HG02642 (cell line): Measurements from ENCODE around the gene ERBB4.
"Not testable (repeated sequence)": the region's sequence is repeated elsewhere in the genome, so short reads cannot be mapped to it uniquely, and the experiment has no call there.

Source experiments
- ATAC-seq: cut with Tn5 transposase; IDR thresholded peaks from one replicate; pipeline ENCODE4 v1.9.1; 2021; ENCODE audit warnings: mild to moderate bottlenecking; ENCODE audit not compliant: unreplicated experiment, poor library complexity

ERBB4 gene

GRCh38 chr2:211709389-211709788 is 829.2 kb downstream of the ERBB4 start:
- ATAC-seq = no peak

DNA sequence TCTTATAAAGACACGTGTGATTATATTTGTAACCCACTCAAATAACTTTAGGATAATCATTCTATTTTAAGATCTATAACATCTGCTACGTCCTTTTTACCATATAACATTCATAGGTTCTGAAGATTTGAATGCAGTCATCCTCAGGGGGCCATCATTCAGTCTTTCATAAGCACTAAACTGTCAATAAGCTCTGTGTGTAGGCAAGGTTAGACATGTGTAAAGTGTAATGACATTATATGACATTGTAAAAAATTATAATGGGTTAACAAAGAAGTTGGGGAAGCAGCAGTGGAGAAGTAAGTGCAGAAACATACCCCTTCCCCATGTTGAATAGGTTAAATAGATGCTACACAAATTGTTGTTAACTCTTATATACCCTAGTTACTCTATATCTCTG is 845.9 kb downstream of the ERBB4 start:
- no peak for ATAC-seq

DNA sequence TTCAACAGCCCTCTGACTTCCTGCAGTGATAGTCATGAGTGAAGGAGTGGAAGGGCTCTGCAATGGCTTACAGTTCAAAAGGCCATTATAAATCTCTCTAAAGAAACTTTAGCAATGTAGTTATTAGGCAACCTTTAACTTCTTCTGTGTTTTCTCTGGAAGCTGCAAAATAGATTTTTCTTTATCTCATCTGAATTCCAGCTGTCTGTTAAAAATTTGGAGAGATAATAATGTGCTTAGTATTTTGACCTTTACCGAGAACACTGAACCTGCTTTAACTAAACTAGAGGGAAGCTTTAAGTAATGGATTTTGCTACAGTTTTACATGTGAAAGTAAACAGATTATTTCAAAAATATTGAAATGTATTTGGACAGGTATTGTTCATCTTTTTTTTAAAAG is 847.9 kb downstream of the ERBB4 start:
- no peak for ATAC-seq

- ATAC-seq = no peak
These were observed 850.4 kb downstream of the ERBB4 start for GRCh38 chr2:211688196-211688595.

- ATAC-seq = no peak
These were observed 863.9 kb downstream of the ERBB4 start for GRCh38 chr2:211674715-211675114.

DNA sequence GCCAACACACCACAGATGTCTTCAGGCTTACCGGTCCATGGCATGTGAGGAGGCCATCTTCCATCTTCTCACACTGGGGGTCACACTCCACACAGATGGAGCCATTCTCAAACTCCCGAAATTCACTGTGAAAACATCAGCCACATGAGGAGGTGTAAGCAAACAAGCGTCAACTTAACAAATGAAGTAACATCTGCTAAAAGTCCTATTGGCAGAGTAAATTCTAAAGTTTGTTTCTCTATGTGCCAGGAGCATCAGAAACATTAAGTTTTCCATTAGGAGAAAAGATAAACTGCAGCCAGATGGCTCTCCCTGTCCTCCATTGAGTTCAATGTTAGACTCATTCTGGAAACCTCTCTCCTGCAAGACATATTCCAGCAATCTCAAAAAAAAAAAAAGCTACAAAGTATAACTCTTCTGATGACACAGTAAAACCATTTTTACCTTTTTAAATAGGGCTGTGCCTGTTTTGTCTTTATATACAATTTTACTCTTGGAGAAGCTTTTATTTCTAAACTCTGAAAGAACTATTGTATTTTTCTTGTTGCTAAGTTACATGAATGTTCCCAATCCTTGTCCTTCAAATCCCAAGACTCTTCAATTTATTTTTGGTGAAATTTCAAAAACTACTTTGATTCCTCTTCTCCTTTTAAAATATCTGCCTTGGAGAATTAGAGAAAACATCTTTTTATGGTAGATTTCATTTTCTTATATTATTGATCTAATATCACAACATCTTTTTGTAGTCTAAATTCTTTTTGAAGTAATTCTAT is 865.3 kb downstream of the ERBB4 start:
- no peak for ATAC-seq

- no peak for ATAC-seq
These were observed 866.6 kb downstream of the ERBB4 start for GRCh38 chr2:211671977-211672376.

DNA sequence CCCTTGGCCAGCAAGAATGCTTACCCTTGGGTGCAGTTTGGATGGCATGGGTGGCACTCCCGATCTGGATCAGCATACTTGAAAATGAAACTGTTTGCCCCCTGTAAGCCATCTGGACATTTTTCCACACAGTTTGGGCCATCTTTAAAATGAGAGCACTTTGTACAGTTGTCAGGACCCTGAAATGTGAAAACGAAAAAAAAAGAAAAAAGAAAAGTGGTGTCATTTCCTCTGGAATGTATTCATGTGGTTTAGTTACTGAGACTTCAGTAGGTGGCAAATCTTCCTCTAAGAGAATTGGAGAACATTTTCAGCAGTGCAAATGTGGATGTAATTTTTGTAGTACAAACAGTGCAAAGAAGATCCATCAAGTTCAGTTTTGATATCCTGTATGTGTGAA is 873.3 kb downstream of the ERBB4 start:
- no peak for ATAC-seq

- ATAC-seq = no peak
These were observed 874.3 kb downstream of the ERBB4 start for GRCh38 chr2:211664321-211664720.

DNA sequence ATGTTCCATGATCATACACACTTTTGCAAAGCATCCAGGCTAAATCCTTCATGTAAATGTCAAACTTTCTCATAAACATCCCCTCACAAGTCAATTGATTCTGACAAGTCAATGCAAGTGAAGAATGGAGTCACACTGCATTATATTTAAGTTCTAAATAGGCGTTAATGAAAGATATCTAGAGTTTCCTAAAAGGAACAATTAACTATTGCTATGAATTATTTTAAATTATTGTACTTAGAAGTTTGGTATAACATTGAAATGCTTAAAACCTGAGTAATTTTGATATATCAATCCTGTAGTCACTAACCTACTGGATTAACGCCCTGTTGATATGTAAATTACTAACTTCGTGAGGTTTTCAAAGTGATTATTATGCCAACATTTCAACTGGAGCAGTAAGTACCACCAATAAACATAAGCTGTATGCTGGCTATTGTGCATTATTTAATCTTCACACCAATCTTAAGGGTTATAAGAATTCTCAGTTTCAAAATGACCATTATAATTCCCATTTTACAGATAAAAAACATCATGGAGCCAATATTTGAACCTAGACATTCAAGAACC is 884.3 kb downstream of the ERBB4 start:
- no peak for ATAC-seq

GRCh38 chr2:211652327-211652726 is 886.3 kb downstream of the ERBB4 start:
- no peak for ATAC-seq

DNA sequence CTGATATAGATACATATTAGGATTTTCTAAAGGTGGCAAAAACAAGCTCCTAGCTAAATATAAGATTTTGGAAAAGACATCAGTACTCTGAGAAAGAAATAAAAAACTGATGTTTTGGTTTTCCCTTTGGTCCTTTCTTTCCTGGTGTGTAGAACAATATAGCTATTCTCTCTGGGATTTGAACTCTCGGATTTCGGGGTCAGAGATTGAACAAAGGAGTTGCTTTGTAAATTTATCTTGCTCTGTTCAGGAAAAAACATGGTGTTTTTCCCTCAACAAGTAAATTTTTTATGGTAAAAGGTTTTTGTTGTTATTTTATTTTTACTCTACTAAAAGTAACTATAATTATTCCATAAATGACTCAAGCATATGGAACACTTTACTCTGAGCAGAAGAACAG is 889.3 kb downstream of the ERBB4 start:
- ATAC-seq = no peak

GRCh38 chr2:211631503-211631902 is 907.1 kb downstream of the ERBB4 start:
- ATAC-seq = no peak

DNA sequence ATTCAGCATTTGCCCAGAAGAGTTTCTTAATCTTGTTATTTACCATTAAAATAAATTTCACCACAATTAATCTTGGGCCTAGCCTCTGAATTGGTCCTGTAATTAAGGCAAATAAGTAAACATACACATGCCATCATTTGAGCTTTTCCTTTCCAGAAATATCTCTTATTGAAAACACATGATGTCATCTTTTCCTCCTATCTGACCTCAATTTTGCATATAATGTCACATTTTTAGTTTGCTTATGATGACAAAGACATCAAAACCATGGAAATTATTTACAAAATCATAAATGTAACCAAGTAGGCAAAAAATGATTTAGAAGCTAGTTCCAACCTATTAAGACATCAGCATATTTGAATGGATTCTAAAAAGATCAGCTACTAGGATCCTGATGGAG is 915.5 kb downstream of the ERBB4 start:
- no peak for ATAC-seq

GRCh38 chr2:211620986-211621385 is 917.6 kb downstream of the ERBB4 start:
- no peak for ATAC-seq

DNA sequence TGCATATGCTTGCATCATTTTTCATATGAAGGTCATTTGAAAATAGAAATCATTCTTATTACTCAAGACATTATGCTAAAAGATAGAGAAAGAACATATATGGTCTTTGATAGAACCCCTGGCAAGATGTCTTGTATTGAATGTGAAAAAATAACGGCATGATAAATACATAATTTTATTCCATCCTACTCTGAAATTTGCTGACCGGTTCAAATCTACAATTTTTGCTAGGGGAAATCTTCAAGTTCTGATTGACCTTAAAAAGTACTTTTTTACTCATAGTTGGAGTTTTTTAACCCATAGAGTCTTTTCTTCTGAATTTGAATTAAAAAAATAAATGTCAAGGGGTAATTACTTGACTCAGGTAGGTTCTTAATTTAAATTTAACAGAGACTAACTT is 920.8 kb downstream of the ERBB4 start:
- no peak for ATAC-seq

GRCh38 chr2:211611621-211612020 is 927.0 kb downstream of the ERBB4 start:
- ATAC-seq = no peak

DNA sequence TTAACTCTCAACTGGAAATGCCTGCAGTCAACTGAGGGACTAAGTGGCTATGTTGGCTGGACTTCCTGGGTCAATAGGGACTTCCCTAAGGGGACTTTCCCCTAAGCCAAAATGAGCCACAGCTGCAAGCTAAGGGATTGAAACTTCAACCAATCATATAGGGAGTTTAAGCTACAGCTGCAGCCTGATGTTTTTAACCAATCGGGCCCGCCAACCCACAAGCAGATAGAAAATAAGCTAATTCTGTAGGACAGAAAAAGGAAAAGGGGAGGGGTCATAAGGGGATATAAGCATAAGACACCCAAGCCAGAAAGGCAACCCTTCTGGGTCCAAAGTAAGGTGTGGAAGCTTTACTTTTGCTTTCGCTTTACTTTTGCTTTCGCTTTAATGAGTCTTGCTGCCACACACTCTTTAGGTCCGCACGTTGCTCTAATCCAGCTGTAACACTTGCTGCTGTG is 927.5 kb downstream of the ERBB4 start:
- ATAC-seq = no peak

- ATAC-seq = no peak
These were observed 929.5 kb downstream of the ERBB4 start for GRCh38 chr2:211609127-211609526.

DNA sequence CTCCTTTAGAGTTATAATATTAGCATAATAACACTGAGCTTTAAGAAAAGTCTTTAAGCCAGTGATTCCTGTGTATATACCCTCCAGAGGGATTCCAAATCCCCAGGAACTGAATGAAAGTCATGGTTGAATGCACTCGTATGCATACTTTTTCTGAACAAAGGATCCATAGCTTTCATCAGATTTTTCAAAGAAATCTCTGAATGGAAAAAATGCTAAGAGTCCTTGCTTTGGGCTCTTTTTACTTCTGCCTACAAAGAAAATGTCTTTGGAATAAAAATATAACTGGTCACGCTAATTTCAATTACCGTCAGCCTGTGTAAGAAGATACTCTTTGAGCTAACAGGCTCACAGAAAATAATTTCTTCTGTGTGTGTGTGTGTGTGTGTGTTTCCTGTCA is 939.5 kb downstream of the ERBB4 start:
- ATAC-seq = no peak

DNA sequence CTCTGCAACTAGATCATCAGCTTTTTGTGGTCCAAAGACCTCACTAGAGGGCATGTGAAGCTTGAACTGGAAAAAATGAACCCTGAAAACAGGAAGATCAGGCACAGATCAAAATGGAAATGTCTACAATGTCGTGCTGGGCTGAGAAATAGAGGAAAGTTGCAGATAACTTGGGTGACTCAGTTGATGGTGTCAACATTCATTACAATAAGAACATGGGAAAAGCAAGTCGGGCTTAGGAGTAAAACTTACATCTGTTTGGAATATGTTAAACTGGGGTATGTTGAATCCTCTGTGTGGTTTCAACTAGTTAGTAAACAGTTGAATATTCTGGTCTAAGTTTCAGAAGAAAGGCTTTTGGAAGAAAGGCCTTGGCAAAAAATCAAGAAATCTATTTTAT is 940.4 kb downstream of the ERBB4 start:
- ATAC-seq = no peak

GRCh38 chr2:211592006-211592405 is 946.6 kb downstream of the ERBB4 start:
- ATAC-seq = not testable (repeated sequence)
